Neural progenitor cell (in vitro differentiated cells): Measurements from ENCODE around the gene NPHP1.

ENCODE experiments used
- EZH2 ChIP-seq: fragments of 200-600 bp; sonication (generic); IDR thresholded peaks from 2 replicates; pipeline ENCODE4 v1.6.1; 2017; ENCODE audit warnings: antibody characterized with exemption, mild to moderate bottlenecking, moderate library complexity
- TF ChIP-seq, protein P1 (sequence below): fragments of 200-600 bp; sonication (generic); IDR thresholded peaks from 2 replicates; pipeline ENCODE4 v1.5.1; 2017; ENCODE audit warnings: antibody characterized with exemption, mild to moderate bottlenecking

DNA sequence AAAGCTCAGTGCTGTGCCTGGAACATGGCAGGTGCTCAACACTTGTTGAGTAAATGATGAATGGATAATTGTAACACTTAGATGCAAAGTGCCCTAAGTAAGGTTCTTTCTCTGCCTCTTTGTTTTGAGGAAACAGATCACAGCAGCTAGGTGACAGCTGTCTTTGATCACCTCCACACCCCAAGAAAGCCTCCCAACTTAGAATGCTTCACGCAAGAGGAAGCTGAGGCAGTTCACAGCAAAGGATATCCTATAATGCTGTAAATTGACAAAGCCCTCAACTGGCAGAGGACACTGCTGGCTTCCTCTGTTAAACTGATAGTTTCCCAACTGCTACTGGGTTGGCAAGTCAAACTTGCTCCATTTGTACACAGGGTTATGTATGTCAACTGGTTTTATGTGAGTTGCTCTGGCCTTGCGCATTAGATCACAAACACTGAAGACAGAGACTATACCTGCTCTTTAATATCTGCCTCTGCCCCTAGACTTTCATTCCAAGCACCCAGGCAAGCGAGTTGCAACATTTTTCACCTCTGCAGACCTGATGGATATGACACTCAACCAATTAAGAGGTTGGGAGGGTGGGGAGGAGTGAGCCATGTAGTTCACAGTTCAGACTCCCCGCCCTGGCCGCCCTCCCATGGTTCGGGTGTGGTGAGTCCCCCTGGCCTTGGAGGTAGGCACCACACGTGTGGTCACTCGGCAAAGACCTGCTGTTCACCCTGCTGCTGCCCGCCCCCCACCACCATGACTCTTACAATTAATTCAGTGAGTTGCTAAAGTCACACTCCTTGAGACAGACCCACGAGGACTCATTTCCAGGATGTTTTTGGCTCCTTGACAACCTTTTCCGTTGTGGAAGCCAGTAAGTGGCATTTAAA is 84.4 kb downstream of the NPHP1 start:
- TF ChIP-seq, protein P1, sequence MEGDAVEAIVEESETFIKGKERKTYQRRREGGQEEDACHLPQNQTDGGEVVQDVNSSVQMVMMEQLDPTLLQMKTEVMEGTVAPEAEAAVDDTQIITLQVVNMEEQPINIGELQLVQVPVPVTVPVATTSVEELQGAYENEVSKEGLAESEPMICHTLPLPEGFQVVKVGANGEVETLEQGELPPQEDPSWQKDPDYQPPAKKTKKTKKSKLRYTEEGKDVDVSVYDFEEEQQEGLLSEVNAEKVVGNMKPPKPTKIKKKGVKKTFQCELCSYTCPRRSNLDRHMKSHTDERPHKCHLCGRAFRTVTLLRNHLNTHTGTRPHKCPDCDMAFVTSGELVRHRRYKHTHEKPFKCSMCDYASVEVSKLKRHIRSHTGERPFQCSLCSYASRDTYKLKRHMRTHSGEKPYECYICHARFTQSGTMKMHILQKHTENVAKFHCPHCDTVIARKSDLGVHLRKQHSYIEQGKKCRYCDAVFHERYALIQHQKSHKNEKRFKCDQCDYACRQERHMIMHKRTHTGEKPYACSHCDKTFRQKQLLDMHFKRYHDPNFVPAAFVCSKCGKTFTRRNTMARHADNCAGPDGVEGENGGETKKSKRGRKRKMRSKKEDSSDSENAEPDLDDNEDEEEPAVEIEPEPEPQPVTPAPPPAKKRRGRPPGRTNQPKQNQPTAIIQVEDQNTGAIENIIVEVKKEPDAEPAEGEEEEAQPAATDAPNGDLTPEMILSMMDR, result no peak
- no peak for TF ChIP-seq EZH2
